CD14-positive monocyte (primary cell): ENCODE measurements around the gene ATP2A2. TPM values are rescaled to one million over a fixed set of nuclear protein-coding genes. Genes with fewer than 3 reads are reported as not detected.
"Not testable (repeated sequence)": the region's sequence is repeated elsewhere in the genome, so short reads cannot be mapped to it uniquely, and the experiment has no call there.

Experiments used
- DNase-seq, 3 donors: peaks; one replicate each; pipeline ENCODE4 v3.0.0-alpha.2; 2011 to 2022
- H2AFZ ChIP-seq: 2 replicates; pipeline ENCODE4 v1.6.0; 2012; ENCODE audit warnings: mild to moderate bottlenecking, low read depth, low read length, inconsistent platforms; ENCODE audit not compliant: insufficient read depth, poor library complexity, severe bottlenecking
- H3K27ac ChIP-seq, 2 donors: 1 replicate in 1 of 2; 2 replicates in 1 of 2; pipeline ENCODE4 v1.5.1; 2012 to 2013; ENCODE audit warnings: low read length in 2 of 2, control low read depth in 1 of 2, inconsistent platforms in 1 of 2, low read depth in 1 of 2, mild to moderate bottlenecking in 1 of 2
- H3K27me3 ChIP-seq, 2 donors: one replicate each; pipeline versions ENCODE4 v1.6.0 to v1.6.1; 2011 to 2013; ENCODE audit warnings: low read length in 2 of 2; ENCODE audit not compliant: control insufficient read depth in 2 of 2, insufficient read depth in 2 of 2
- H3K36me3 ChIP-seq, 2 donors: replicated peaks in 1 of 2; 1 replicate in 1 of 2; 2 replicates in 1 of 2; pipeline versions ENCODE4 v1.5.1 to v1.6.1; 2012 to 2013; ENCODE audit warnings: low read length in 2 of 2, control low read depth in 1 of 2, inconsistent platforms in 1 of 2, mild to moderate bottlenecking in 1 of 2; ENCODE audit not compliant: insufficient read depth in 2 of 2, control insufficient read depth in 1 of 2
- H3K4me1 ChIP-seq, 2 donors: 1 replicate in 1 of 2; 2 replicates in 1 of 2; pipeline versions ENCODE4 v1.5.1 to v1.6.1; 2012 to 2013; ENCODE audit warnings: low read length in 2 of 2, control low read depth in 1 of 2, inconsistent platforms in 1 of 2, mild to moderate bottlenecking in 1 of 2, moderate library complexity in 1 of 2; ENCODE audit not compliant: insufficient read depth in 2 of 2, control insufficient read depth in 1 of 2
- H3K4me2 ChIP-seq: replicated peaks from 2 replicates; pipeline ENCODE3; 2012; ENCODE audit warnings: low read length, moderate library complexity, mild to moderate bottlenecking; ENCODE audit not compliant: poor library complexity, severe bottlenecking; ENCODE audit errors: extremely low read depth
- H3K4me3 ChIP-seq, 3 experiments: fragments of 200-600 bp in 1 of 3; sonication (generic) in 1 of 3; replicated peaks in 1 of 3; 1 replicate in 2 of 3; 2 replicates in 1 of 3; pipeline ENCODE4 v1.5.1; 2011 to 2013; ENCODE audit warnings: low read length in 3 of 3, mild to moderate bottlenecking in 3 of 3, control low read depth in 2 of 3, low read depth in 2 of 3, inconsistent platforms in 1 of 3, moderate library complexity in 1 of 3
- H3K79me2 ChIP-seq: 2 replicates; pipeline ENCODE4 v1.6.0; 2012; ENCODE audit warnings: mild to moderate bottlenecking, control low read depth, inconsistent platforms, low read length, moderate library complexity; ENCODE audit not compliant: insufficient read depth
- H3K9ac ChIP-seq: 2 replicates; pipeline ENCODE4 v1.6.0; 2017; ENCODE audit warnings: low read length, mild to moderate bottlenecking; ENCODE audit not compliant: insufficient read depth, poor library complexity, severe bottlenecking
- H3K9me3 ChIP-seq, 2 donors: replicated peaks in 1 of 2; 1 replicate in 1 of 2; 2 replicates in 1 of 2; pipeline versions ENCODE4 v1.5.1 to v1.6.1; 2012 to 2013; ENCODE audit warnings: low read length in 2 of 2, control low read depth in 1 of 2; ENCODE audit not compliant: control insufficient read depth in 1 of 2, insufficient read depth in 1 of 2
- H4K20me1 ChIP-seq: 2 replicates; pipeline ENCODE4 v1.6.0; 2012; ENCODE audit warnings: mild to moderate bottlenecking, low read length, control low read depth, moderate library complexity; ENCODE audit not compliant: insufficient read depth
- H3K27ac Mint-ChIP-seq, 7 donors: one replicate each; pipeline ENCODE4 v1.8.0; 2020; ENCODE audit warnings: mild to moderate bottlenecking in 7 of 7, mixed read lengths in 7 of 7, moderate library complexity in 6 of 7, inconsistent platforms in 2 of 7
- H3K27me3 Mint-ChIP-seq, 3 donors: one replicate each; pipeline ENCODE4 v1.8.0; 2021 to 2022; ENCODE audit warnings: low read depth in 3 of 3, mild to moderate bottlenecking in 3 of 3, mixed read lengths in 3 of 3, moderate library complexity in 3 of 3, inconsistent platforms in 1 of 3
- H3K36me3 Mint-ChIP-seq, 2 donors: one replicate each; pipeline ENCODE4 v1.8.0; 2020; ENCODE audit warnings: mixed read lengths in 2 of 2, inconsistent platforms in 1 of 2, mild to moderate bottlenecking in 1 of 2
- H3K4me1 Mint-ChIP-seq: one replicate; pipeline ENCODE4 v1.8.0; 2020; ENCODE audit warnings: mild to moderate bottlenecking, mixed read lengths
- H3K4me3 Mint-ChIP-seq, 2 donors: one replicate each; pipeline ENCODE4 v1.8.0; 2020; ENCODE audit warnings: mild to moderate bottlenecking in 2 of 2, mixed read lengths in 2 of 2, moderate library complexity in 1 of 2
- H3K9me3 Mint-ChIP-seq, 7 donors: one replicate each; pipeline ENCODE4 v1.8.0; 2020 to 2022; ENCODE audit warnings: mixed read lengths in 7 of 7, mild to moderate bottlenecking in 6 of 7, moderate library complexity in 6 of 7, inconsistent platforms in 2 of 7
- WGBS: methylation state at CpG from one replicate; pipeline ENCODE4 v1.1.5; 2013; ENCODE audit warnings: missing lambda C conversion rate; ENCODE audit not compliant: insufficient coverage; 5-methylcytosine and 5-hydroxymethylcytosine counted together
- intact Hi-C, 2 donors: fragments of 100-400 bp; cut with micrococcal nuclease; formaldehyde crosslinking; loops; one replicate each; pipeline versions ENCODE4 v1.15.0 to v1.15.1; 2023
- polyA plus RNA-seq, 3 donors: library from polyadenylated mRNA; depleted of rRNA in 1 of 3; unstranded in 2 of 3; stranded (reverse) in 1 of 3; fragments of 300-500 nt in 2 of 3; fragments of >200 nt in 1 of 3; fragmentation: Illumina TruSeq in 2 of 3; gene quantifications; 1 replicate in 2 of 3; 2 replicates in 1 of 3; pipeline ENCODE4 v1.2.3, GENCODE V29; 2012 to 2021
- TF ChIP-seq, protein P1 (sequence below): fragments of 200-600 bp; IDR thresholded peaks from one replicate; pipeline ENCODE4 v1.8.0; 2022; ENCODE audit warnings: antibody characterized with exemption, mild to moderate bottlenecking

The ATP2A2 gene
- polyA plus RNA-seq, 3 donors = 4.5 to 83.1 (median 6.9) TPM

DNA sequence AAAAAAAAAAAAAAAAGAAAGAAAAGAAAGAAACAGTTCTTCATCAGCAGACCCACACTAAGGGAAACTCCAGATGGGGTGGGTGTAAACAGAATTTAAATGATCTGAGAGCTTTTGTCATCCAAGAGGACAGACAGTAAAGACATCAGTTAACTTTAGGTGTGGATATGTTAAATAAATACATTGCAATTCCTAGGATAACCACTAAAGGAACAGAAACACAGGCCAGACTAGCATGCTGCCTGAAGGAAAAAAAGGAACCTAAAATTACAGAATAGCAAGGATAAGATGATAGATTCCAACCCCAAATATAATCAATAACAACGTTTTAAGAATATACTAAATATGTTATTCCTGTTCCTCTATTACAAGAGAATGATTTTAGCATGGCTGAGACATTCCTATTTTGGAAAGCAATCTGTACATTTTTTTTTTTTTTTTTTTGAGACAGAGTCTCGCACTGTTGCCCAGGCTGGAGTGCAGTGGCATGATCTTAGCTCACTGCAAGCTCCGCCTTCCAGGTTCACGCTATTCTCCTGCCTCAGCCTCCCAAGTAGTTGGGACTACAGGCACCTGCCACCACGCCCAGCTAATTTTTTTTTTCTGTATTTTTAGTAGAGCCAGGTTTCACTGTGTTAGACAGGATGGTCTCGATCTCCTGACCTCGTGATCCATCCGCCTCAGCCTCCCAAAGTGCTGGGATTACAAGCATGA is 77.5 kb downstream of the ATP2A2 start:
- intact Hi-C loops, H3K27me3 ChIP-seq, H3K36me3 ChIP-seq, H3K4me2 ChIP-seq, H3K27ac ChIP-seq, H3K9ac ChIP-seq, H3K79me2 ChIP-seq, H4K20me1 ChIP-seq, H3K36me3 Mint-ChIP-seq, H3K27me3 Mint-ChIP-seq, H3K9me3 Mint-ChIP-seq, H2AFZ ChIP-seq, H3K9me3 ChIP-seq, H3K4me3 Mint-ChIP-seq, H3K4me3 ChIP-seq: not testable (repeated sequence)
- H3K4me1 ChIP-seq = peaks cover 20 to 23% of the 10 kb centered on the region in 2 donors
- DNase-seq = peak in 1 of 3 donors; percentile 10
- Mint-ChIP-seq H3K27ac (peak overlapping the region in 1 of 7 donors; percentile 27), H3K4me1 (peaks cover 25% of the 10 kb centered on the region)
- 94% methylated on average over 3 of the region's 8 CpGs for WGBS
- TF ChIP-seq, protein P1, sequence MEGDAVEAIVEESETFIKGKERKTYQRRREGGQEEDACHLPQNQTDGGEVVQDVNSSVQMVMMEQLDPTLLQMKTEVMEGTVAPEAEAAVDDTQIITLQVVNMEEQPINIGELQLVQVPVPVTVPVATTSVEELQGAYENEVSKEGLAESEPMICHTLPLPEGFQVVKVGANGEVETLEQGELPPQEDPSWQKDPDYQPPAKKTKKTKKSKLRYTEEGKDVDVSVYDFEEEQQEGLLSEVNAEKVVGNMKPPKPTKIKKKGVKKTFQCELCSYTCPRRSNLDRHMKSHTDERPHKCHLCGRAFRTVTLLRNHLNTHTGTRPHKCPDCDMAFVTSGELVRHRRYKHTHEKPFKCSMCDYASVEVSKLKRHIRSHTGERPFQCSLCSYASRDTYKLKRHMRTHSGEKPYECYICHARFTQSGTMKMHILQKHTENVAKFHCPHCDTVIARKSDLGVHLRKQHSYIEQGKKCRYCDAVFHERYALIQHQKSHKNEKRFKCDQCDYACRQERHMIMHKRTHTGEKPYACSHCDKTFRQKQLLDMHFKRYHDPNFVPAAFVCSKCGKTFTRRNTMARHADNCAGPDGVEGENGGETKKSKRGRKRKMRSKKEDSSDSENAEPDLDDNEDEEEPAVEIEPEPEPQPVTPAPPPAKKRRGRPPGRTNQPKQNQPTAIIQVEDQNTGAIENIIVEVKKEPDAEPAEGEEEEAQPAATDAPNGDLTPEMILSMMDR = peak; percentile 46

DNA sequence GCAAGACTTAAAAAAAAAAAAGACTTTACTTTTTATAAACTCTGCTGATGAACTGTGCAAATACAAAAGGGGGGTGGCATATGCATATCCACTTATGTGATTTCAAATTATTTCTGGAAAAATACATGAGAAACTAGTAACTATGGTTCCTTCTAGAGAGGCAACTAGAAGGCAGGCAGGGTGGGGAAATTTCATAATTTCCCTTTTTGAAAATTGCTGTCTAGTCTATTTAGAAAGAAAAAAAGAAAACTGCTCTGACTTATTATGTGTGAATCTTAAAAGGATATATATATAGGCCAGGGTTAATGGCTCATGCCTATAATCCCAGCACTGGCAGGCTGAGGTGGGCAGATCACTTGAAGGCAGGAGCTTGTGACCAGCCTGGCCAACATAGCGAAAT is 80.2 kb downstream of the ATP2A2 start:
- peak overlapping the region in 5 of 7 donors; percentile 30 to 77 (median 61) for H3K27ac Mint-ChIP-seq

More for the DNA sequence above, 80.2 kb downstream of the ATP2A2 start:
- DNase-seq = no peak
- intact Hi-C loops = no loop called here
- Histone ChIP-seq H3K9me3 (no peaks in the 10 kb centered on the region), H4K20me1 (no peaks in the 10 kb centered on the region), H2AFZ (peak overlapping the region; percentile 17), H3K79me2 (no peaks in the 10 kb centered on the region), H3K4me3 (no peak overlapping the region), H3K36me3 (no peaks in the 10 kb centered on the region), H3K27ac (peak overlapping the region in 1 of 2 donors; percentile 50), H3K4me2 (peak overlapping the region; percentile 5), H3K9ac (peak overlapping the region; percentile 9), H3K4me1 (peaks cover 16 to 18% of the 10 kb centered on the region in 2 donors), H3K27me3 (no peaks in the 10 kb centered on the region)
- peaks cover 20% of the 10 kb centered on the region for H3K4me1 Mint-ChIP-seq
- peaks cover 0 to 5% (median 0%) of the 10 kb centered on the region in 7 donors for H3K9me3 Mint-ChIP-seq
- TF ChIP-seq, protein P1 = no peak
- H3K27me3 Mint-ChIP-seq = no peaks in the 10 kb centered on the region
- H3K36me3 Mint-ChIP-seq = no peaks in the 10 kb centered on the region
- H3K4me3 Mint-ChIP-seq = no peak overlapping the region
- WGBS = no CpG with 5 or more reads among the region's 1 CpG
